Thyroid gland (tissue), 4 donors: ENCODE measurements around the gene ARID4B.

Source experiments
- POLR2A ChIP-seq, 2 donors: fragments of 450-650 bp; IDR thresholded peaks; one replicate each; pipeline ENCODE4 v1.6.1; 2017; ENCODE audit warnings: antibody characterized with exemption in 2 of 2, mild to moderate bottlenecking in 2 of 2, moderate library complexity in 1 of 2
- TF ChIP-seq, protein P1 (sequence below), 6 experiments: fragments of 200-600 bp in 3 of 6; fragments of 450-650 bp in 3 of 6; sonication (generic) in 3 of 6; IDR thresholded peaks; one replicate each; pipeline ENCODE4 v1.5.1; 2016 to 2019; ENCODE audit warnings: antibody characterized with exemption in 6 of 6, mild to moderate bottlenecking in 2 of 6, inconsistent platforms in 1 of 6, moderate library complexity in 1 of 6

DNA sequence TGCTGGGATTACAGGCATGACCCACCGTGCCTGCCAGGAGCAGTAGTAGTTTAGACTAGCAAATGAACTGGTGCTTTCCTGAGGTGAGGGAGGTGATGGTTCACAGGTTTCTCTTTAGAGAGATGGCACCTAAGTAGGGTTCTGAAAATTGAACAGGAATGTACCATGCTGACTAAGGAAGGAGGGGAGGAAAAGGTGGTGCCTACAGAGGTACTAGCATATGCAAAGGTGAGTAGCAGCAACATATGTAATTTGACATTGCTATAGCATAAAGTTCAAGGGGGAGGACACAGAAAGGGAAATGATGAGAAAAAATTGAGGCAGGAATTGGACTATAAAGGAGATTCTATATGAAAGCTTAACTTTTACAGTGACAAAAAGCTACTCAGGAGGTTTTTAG, 101.0 kb downstream of the ARID4B start:
- TF ChIP-seq, protein P1, sequence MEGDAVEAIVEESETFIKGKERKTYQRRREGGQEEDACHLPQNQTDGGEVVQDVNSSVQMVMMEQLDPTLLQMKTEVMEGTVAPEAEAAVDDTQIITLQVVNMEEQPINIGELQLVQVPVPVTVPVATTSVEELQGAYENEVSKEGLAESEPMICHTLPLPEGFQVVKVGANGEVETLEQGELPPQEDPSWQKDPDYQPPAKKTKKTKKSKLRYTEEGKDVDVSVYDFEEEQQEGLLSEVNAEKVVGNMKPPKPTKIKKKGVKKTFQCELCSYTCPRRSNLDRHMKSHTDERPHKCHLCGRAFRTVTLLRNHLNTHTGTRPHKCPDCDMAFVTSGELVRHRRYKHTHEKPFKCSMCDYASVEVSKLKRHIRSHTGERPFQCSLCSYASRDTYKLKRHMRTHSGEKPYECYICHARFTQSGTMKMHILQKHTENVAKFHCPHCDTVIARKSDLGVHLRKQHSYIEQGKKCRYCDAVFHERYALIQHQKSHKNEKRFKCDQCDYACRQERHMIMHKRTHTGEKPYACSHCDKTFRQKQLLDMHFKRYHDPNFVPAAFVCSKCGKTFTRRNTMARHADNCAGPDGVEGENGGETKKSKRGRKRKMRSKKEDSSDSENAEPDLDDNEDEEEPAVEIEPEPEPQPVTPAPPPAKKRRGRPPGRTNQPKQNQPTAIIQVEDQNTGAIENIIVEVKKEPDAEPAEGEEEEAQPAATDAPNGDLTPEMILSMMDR (IDR thresholded peaks at IDR 0.05) = no peak
- TF ChIP-seq POLR2A (IDR thresholded peaks at IDR 0.05) = no peak
